Measurements from ENCODE around the gene ANKS3.

ANKS3 gene

DNA sequence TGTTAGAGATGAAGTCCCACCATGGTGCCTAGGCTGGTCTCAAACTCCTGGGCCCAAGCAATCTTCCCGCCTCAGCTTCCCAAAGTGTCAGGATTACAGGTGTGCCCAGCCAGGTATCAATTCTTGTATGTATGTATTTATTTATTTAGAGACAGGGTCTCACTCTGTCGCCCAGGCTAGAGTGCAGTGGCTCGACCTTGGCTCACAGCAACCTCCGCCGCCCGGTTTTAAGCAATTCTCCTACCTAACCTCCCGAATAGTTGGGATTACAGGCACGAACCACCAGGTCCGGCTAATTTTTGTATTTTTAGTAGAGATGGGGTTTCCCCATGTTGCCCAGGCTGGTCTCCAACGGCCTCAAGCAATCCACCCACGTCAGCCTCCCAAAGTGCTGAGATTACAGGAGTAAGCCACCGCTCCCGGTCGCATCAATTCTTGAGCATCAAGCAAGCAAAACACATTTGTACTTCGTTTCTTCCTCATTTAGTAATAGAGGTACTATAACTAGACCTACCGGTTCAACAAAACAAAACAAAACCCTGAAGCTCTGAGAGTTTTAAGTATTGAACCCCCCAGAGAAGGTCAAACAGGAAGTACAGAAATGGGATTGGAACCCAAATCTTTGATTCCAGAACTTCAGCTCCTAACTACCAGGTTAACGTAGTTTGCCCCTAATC is 33.9 kb upstream of the ANKS3 start:
- TF ChIP-seq, protein P1, sequence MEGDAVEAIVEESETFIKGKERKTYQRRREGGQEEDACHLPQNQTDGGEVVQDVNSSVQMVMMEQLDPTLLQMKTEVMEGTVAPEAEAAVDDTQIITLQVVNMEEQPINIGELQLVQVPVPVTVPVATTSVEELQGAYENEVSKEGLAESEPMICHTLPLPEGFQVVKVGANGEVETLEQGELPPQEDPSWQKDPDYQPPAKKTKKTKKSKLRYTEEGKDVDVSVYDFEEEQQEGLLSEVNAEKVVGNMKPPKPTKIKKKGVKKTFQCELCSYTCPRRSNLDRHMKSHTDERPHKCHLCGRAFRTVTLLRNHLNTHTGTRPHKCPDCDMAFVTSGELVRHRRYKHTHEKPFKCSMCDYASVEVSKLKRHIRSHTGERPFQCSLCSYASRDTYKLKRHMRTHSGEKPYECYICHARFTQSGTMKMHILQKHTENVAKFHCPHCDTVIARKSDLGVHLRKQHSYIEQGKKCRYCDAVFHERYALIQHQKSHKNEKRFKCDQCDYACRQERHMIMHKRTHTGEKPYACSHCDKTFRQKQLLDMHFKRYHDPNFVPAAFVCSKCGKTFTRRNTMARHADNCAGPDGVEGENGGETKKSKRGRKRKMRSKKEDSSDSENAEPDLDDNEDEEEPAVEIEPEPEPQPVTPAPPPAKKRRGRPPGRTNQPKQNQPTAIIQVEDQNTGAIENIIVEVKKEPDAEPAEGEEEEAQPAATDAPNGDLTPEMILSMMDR (IDR thresholded peaks at IDR 0.05; ENCODE audit: low read depth, low read length): no peak
- no peak for TF ChIP-seq EZH2phosphoT487 (IDR thresholded peaks at IDR 0.05; ENCODE audit: low read depth)
- Histone ChIP-seq H3K79me2 (ENCODE audit: low read length) (peaks cover 18% of the 10 kb centered on the region), H3K36me3 (replicated peaks; ENCODE audit: low read depth, low read length) (peaks cover 7% of the 10 kb centered on the region), H3K9me3 (ENCODE audit: insufficient read depth, low read length) (no peaks in the 10 kb centered on the region), H4K20me1 (ENCODE audit: insufficient read depth, low read length) (no peaks in the 10 kb centered on the region), H3K27ac (ENCODE audit: low read length) (peak overlapping the region; percentile 25), H3K27me3 (ENCODE audit: low read depth, low read length) (no peaks in the 10 kb centered on the region), H3K4me1 (ENCODE audit: low read length) (peaks cover 10% of the 10 kb centered on the region), H2AFZ (ENCODE audit: low read depth, low read length) (peak overlapping the region; percentile 73), H3K4me3 (ENCODE audit: low read length) (peak overlapping the region; percentile 81), H3K4me2 (ENCODE audit: low read length) (peak overlapping the region; percentile 86), H3K9ac (ENCODE audit: low read length) (peak overlapping the region; percentile 70)

DNA sequence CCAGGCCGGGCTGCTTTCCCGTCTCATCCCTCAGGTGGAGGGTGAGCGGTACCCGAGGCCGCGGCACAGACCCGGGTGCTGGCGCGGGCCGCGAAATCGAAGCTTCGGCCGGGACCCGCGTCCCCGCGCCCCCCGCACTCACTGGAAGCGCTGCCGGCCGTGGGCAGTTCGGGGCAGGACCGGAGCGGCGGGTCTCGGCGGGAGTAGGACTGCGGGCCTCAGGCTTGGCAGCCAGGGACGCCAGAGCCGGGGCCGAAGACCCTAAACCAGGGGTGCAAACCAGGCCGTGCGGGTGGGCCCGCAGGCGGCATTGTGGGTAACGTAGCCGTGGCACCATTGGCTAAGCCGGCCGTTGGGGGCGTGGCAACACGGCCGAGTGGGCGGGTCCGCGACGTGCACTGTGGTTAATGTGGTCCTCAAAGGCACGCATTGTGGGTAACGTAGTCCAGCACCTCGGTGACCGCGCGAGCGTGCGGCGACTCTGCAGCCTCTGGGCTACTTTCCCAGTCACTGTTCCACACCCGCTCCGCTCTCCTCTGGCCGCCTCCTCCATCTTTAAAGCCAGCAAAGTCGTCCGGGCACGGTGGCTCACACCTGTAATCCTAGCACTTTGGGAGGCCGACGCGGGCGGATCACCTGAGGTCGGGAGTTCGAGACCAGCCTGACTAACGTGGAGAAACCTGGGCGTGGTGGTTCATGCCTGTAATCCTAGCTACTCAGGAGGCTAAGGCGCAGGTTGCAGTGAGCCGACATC is 33.0 kb upstream of the ANKS3 start, which contains the start of gene ZNF500:
ZNF500 (minus strand) TSS at position 288 of the 754 bp plus-strand sequence. CDS start 1,184 bp downstream, outside the sequence.
- H3K36me3 ChIP-seq (replicated peaks; ENCODE audit: low read depth, low read length): peaks cover 7% of the 10 kb centered on the region
- H3K9me3 ChIP-seq (ENCODE audit: insufficient read depth, low read length): no peaks in the 10 kb centered on the region
- H3K9ac ChIP-seq (ENCODE audit: low read length): peak within 1 kb of the TSS; percentile 70
- H4K20me1 ChIP-seq (ENCODE audit: insufficient read depth, low read length): no peaks in the 10 kb centered on the region
- peak within 1 kb of the TSS; percentile 81 for H3K4me3 ChIP-seq (ENCODE audit: low read length)
- H3K4me1 ChIP-seq (ENCODE audit: low read length): peaks cover 10% of the 10 kb centered on the region
- peak within 1 kb of the TSS; percentile 25 for H3K27ac ChIP-seq (ENCODE audit: low read length)
- no peaks in the 10 kb centered on the region for H3K27me3 ChIP-seq (ENCODE audit: low read depth, low read length)
- H3K4me2 ChIP-seq (ENCODE audit: low read length): peak within 1 kb of the TSS; percentile 86
- no peak for TF ChIP-seq EZH2phosphoT487 (IDR thresholded peaks at IDR 0.05; ENCODE audit: low read depth)
- TF ChIP-seq, protein P1 (IDR thresholded peaks at IDR 0.05; ENCODE audit: low read depth, low read length): no peak
- H3K79me2 ChIP-seq (ENCODE audit: low read length): peaks cover 18% of the 10 kb centered on the region
- H2AFZ ChIP-seq (ENCODE audit: low read depth, low read length): peak within 1 kb of the TSS; percentile 73; the same call in 1 of the 2 replicates

DNA sequence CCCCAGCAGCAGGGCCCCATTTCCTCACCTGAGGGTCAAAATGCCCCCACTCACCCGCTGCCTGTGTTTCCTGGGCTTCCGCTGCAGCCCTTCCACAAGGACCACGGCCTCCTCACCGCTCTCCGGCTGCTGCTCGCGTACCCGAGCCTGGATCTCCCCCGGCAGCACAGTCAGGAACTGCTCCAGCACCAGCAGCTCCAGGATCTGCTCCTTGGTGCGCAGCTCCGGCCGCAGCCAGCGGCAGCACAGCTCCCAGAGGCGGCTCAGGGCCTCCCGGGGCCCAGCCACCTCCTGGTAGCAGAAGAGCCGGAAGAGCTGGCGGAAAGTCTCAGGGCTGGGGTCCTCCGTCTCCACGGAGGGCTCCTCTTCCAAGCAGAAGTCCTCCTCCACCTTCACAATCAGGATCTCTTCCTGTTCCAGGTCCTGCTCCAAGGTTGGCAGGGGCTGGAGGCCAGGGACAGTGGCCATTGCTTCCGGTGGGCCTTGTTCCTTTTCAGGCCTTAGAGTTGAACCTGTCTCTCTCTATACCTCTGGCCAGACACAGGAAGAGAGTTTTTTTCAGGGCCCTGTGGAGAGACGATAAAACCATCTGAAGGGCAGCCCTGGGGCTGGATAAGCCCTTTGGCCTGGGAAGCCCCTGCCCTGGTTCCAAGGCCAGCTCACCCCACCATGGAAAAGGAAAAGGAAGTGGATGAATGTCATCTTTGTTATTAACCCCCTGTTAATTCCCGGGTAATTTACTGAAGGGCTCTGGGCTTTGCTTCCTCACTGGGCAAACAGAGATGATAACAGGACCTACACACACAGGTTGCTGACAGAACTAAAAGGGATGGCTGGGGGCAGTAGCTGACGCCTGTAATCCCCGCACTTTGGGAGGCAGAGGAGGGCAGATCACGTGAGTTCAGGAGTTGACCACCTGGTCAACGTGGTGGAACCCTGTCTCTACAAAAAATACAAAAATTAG is 31.7 kb upstream of the ANKS3 start:
- Histone ChIP-seq H3K79me2 (ENCODE audit: low read length) (peaks cover 18% of the 10 kb centered on the region), H3K4me3 (ENCODE audit: low read length) (peak overlapping the region; percentile 81), H3K4me1 (ENCODE audit: low read length) (peaks cover 10% of the 10 kb centered on the region), H2AFZ (ENCODE audit: low read depth, low read length) (no peak overlapping the region), H3K9me3 (ENCODE audit: insufficient read depth, low read length) (no peaks in the 10 kb centered on the region), H4K20me1 (ENCODE audit: insufficient read depth, low read length) (no peaks in the 10 kb centered on the region), H3K4me2 (ENCODE audit: low read length) (peak overlapping the region; percentile 78), H3K36me3 (replicated peaks; ENCODE audit: low read depth, low read length) (peaks cover 11% of the 10 kb centered on the region), H3K9ac (ENCODE audit: low read length) (peak overlapping the region; percentile 69), H3K27me3 (ENCODE audit: low read depth, low read length) (no peaks in the 10 kb centered on the region), H3K27ac (ENCODE audit: low read length) (no peak overlapping the region)
- TF ChIP-seq, protein P1 (IDR thresholded peaks at IDR 0.05; ENCODE audit: low read depth, low read length): no peak
- TF ChIP-seq EZH2phosphoT487 (IDR thresholded peaks at IDR 0.05; ENCODE audit: low read depth): no peak

Measured in OCI-LY3 (cell line).